ENCODE measurements around the gene HS3ST6. TPM values are rescaled to one million over a fixed set of nuclear protein-coding genes. Genes with fewer than 3 reads are reported as not detected.

Gene HS3ST6
- total and polyA plus RNA-seq, 2 of the 13 experiments (the other 11 are each of a cell fraction or from before 2014, with no cell fraction given): not detected

DNA sequence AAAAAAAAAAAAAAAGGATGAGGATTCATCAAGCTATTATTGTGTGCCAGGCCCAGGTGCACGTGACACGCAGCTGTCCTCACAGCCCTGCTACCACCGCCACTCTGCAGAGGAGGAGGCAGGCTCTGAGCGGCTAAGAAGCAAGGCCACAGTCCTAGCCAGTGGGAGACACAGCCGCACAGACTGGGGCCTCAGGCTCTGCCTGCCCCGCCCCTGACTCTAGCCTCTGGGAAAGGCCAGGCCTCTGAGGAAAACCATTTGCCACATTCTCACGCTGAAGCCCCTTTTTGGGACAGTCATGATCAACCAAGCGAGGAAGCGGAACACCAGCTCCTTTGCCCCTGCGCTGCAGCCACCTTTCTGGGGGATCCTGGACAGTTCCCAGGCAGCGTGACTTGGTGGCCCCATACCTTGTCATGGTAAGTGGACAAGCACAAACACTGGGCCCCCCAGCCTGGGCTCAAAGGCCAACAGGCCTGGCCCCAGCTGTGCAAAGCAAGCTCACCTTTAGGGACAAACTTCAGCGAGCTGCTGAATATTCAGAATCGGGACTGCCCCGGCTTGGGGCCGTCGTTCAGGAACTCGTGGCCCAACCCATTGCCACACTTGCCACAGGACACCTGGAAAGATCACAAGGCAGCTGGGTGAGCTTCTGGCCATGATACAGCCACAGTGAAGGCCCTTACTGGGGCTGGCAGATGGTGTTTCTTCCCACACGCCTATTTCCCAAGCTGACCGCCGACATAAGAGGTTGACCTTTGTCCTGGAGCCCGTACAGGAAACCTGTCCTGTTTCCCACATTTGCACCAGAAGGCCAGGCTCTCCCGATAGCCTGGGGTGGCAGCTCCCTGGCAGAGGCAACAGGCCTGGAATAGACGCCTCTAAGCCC is 22.3 kb upstream of the HS3ST6 start (continued):
- TF ChIP-seq, protein P1, sequence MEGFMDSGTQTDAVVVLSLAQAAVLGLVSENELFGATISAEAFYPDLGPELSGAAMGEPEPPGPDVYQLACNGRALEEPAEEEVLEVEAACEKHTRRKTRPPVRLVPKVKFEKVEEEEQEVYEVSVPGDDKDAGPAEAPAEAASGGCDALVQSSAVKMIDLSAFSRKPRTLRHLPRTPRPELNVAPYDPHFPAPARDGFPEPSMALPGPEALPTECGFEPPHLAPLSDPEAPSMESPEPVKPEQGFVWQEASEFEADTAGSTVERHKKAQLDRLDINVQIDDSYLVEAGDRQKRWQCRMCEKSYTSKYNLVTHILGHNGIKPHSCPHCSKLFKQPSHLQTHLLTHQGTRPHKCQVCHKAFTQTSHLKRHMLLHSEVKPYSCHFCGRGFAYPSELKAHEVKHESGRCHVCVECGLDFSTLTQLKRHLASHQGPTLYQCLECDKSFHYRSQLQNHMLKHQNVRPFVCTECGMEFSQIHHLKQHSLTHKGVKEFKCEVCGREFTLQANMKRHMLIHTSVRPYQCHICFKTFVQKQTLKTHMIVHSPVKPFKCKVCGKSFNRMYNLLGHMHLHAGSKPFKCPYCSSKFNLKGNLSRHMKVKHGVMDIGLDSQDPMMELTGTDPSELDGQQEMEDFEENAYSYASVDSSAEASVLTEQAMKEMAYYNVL (CRISPR knock-in tag; IDR thresholded peaks at IDR 0.05; ENCODE audit: borderline replicate concordance): peak; percentile 82; the same call in 1 of the 2 replicates
- TF ChIP-seq, protein P2, sequence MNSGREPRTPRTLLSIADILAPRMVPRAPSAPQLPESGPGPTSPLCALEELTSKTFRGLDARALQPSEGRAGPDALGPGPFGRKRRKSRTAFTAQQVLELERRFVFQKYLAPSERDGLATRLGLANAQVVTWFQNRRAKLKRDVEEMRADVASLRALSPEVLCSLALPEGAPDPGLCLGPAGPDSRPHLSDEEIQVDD (CRISPR knock-in tag; IDR thresholded peaks at IDR 0.05; ENCODE audit: borderline replicate concordance): no peak
- TF ChIP-seq ZNF136 (CRISPR knock-in tag; IDR thresholded peaks at IDR 0.05; ENCODE audit: low read depth) (peak; percentile 87; the same call in 1 of the 2 replicates), NFYB (CRISPR knock-in tag; IDR thresholded peaks at IDR 0.05) (no peak; the same call in 1 of the 2 replicates), RERE (CRISPR knock-in tag; IDR thresholded peaks at IDR 0.05; ENCODE audit: low read depth) (no peak), ZNF629 (CRISPR knock-in tag; conservative IDR thresholded peaks at IDR 0.05) (peak; percentile 89), HNRNPK (IDR thresholded peaks at IDR 0.05; ENCODE audit: low read depth, low read length, poor library complexity, severe bottlenecking) (no peak), ZNF850 (CRISPR knock-in tag; conservative IDR thresholded peaks at IDR 0.05) (no peak), NFE2L1 (CRISPR knock-in tag; IDR thresholded peaks at IDR 0.05; ENCODE audit: borderline replicate concordance) (no peak), DNMT1 (CRISPR knock-in tag; IDR thresholded peaks at IDR 0.05) (no peak), IRF2 (CRISPR knock-in tag; IDR thresholded peaks at IDR 0.05) (peak; percentile 78), HNRNPLL (IDR thresholded peaks at IDR 0.05; ENCODE audit: low read depth, low read length, poor library complexity, severe bottlenecking) (peak; percentile 34), ZNF180 (CRISPR knock-in tag; IDR thresholded peaks at IDR 0.05; ENCODE audit: borderline replicate concordance, low read depth) (peak; percentile 13; the same call in 1 of the 2 replicates), DPF2 (CRISPR knock-in tag; IDR thresholded peaks at IDR 0.05; ENCODE audit: borderline replicate concordance, low read depth) (peak; percentile 69; the same call in 1 of the 2 replicates), CENPX (CRISPR knock-in tag; IDR thresholded peaks at IDR 0.05) (no peak), ZNF232 (CRISPR knock-in tag; IDR thresholded peaks at IDR 0.05; ENCODE audit: borderline replicate concordance) (peak; percentile 19; the same call in 1 of the 2 replicates), JARID2 (CRISPR knock-in tag; IDR thresholded peaks at IDR 0.05; ENCODE audit: insufficient replicate concordance) (no peak), MTF1 (CRISPR knock-in tag; IDR thresholded peaks at IDR 0.05) (no peak)
- TF ChIP-seq, protein P3, sequence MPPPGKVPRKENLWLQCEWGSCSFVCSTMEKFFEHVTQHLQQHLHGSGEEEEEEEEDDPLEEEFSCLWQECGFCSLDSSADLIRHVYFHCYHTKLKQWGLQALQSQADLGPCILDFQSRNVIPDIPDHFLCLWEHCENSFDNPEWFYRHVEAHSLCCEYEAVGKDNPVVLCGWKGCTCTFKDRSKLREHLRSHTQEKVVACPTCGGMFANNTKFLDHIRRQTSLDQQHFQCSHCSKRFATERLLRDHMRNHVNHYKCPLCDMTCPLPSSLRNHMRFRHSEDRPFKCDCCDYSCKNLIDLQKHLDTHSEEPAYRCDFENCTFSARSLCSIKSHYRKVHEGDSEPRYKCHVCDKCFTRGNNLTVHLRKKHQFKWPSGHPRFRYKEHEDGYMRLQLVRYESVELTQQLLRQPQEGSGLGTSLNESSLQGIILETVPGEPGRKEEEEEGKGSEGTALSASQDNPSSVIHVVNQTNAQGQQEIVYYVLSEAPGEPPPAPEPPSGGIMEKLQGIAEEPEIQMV (CRISPR knock-in tag; IDR thresholded peaks at IDR 0.05; ENCODE audit: low read depth): peak; percentile 71; the same call in 1 of the 2 replicates
